KG1 (cell line): Measurements from ENCODE around the gene ABCC11.

Source experiments
- DNase-seq: peaks from one replicate; lab custom pipeline; 2025; lab: John Stamatoyannopoulos, UW

ABCC11 gene

DNA sequence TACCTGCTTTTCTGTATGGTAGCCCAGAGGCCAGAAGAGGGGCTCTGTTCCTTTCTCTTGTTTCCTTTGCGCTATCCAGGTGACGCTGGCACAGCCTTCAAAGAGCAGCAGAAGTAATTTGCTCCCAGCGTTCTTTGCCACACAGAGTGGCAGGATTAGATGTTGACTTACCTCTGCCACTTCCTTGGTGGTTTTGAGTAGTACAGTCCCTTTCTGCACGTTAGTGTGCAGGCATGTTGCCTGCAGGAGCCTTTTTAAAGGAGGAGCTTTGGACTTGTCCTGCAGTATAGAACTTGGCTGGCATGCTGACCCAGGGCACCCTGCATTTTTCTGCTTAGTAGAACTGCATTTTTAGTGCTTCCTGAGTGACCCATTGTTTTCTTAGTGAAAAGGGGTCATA lies at the start of gene ABCC11:
Gene ABCC11 (minus strand): TSS at position 229 of the 400 bp plus-strand sequence. CDS start 15,618 bp downstream, outside the sequence.
- no peak for DNase-seq

DNA sequence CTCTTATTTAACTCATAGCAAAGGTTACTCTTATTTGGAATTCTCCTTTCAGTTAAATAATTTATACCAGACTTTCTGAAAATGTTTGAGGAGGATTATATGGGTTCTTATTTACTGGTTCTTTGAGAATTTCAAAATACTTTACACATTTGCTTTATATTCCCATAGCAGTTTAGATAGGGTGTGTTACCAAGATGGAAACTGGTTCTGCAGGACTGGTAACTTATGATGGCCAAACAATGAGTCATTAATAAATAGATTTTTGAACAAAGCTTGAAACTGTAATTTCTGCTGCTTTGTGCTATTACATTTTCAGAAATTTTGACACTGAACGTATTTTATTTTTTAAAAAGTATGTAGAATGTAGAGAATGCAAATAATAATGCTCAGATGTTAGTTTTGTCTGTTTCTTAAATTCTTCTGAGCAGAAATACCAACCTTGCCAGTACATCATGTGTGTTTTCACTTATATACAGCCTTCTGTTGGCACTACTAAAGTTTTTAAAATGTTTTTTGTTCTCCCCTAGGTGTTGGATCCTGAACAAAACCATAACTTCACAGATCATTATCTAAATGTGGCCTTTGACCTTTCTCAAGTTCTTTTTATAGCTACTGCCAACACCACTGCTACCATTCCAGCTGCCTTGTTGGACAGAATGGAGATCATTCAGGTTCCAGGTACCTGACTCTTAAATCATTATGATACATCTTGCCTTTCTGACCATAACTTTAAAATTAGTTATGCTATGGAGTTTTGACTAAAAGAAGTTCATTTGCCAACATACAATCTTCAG lies 48.3 kb upstream of the ABCC11 start:
- no peak for DNase-seq

- DNase-seq: no peak
These were observed 47.4 kb upstream of the ABCC11 start for GRCh38 chr16:48294724-48295123.

DNA sequence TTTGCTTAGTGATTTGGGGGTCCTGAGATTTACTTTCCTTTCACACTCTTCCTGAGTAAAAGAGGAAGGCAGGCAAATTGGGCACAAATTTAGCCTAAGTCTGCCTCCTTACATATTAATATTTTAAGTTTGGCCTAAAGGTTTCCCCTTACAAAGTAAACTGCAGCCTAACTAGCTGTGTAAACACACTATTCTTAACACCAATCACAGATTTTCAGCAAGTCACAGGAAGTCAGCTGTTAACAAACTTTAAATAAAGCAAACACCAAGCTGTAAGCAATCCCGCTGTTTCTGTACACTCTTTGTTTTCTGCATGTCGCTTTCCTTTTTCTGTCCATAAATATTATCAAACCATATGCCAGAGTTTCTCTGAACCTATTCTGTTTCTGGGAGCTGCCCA lies 45.1 kb upstream of the ABCC11 start:
- DNase-seq: no peak

DNA sequence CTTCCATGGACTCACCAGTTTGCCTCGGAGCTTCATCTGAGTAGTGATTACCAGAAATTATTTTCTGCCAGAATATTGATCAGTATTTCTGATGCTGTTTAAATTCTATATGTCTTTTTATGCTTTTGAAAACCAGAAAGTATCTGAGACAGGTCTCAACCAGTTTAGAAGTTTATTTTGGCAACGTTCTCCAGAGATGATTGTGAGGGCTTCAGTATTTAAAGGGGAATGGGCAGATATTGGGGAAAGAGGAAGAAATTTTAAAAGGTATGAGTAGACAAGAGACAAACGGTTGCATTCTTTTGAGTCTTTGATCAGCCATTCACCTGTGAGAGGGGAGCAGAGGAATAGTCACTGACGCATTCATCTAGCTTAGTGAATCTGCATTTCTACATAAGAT lies 44.4 kb upstream of the ABCC11 start:
- no peak for DNase-seq

GRCh38 chr16:48291303-48291702 lies 44.0 kb upstream of the ABCC11 start:
- DNase-seq: no peak

DNA sequence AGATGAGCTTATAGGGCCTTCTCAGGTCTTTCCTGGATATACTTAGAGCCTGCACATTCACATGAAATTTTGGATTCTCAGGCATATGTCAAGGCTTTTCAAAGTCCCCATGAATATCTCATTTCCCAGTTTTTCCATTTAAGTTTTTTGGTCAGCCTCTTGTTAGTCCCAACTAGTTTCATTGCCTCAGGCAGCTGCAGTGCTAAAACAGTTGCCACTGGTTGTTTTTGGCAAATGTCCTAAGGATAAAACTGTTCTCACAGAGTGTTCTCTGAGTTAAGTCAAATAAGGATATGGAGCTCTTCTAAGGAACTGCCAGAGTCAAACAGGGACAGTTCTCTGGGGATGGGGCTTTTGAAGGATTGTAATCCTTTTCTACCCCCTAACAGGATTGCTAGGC lies 39.9 kb upstream of the ABCC11 start:
- DNase-seq: no peak

DNA sequence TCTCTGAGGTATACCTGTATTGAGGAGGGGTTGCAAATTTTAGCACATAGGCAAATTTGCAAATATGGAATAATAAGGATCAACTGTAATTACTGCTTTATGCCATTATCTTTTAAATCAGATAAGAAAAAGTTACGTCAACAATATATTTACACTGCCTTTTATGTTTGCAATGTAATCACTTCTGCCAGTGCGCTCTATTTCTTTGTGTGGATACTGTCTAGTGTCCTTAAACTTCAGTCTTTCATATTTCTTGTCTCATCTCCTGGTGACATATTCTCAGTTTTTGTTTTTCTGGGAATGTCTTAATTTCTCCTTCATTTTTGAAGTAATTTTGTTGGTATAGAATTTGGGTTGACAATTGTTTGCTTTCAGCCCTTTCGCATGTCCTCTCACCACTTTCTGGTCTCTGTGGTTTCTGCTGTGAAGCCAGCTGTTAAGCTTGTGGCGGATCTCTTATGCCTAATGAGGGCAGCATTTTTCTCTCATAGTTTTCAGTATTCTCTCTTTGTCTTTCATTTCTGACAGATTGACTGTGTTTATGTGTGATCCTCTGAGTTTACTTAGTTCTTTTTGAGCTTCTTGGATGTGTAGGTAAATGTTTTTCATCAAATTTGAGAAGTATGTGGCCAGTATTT lies 37.6 kb upstream of the ABCC11 start:
- DNase-seq: no peak

- DNase-seq: no peak
These were observed 35.4 kb upstream of the ABCC11 start for GRCh38 chr16:48282636-48283263.

DNA sequence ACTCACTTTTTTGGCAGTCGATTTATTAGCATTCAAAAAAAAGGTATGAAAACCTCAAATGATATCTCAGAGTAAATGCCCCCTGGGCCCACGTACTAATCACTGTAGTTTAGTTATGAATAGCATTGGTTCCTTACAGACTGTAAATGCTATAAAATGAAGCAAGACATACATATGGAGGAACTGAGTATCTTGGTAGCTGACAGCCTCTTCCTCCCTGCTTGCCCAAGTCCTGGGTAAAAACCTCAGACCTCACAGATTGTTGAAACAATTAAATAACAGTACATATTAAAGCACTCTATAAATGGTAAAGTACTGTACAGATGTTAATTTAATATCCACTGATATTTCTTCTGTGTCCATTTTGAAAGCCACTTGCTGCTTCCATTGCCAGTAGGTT lies 33.2 kb upstream of the ABCC11 start:
- DNase-seq: no peak

- no peak for DNase-seq
These were observed 31.9 kb upstream of the ABCC11 start for GRCh38 chr16:48279199-48279598.

DNA sequence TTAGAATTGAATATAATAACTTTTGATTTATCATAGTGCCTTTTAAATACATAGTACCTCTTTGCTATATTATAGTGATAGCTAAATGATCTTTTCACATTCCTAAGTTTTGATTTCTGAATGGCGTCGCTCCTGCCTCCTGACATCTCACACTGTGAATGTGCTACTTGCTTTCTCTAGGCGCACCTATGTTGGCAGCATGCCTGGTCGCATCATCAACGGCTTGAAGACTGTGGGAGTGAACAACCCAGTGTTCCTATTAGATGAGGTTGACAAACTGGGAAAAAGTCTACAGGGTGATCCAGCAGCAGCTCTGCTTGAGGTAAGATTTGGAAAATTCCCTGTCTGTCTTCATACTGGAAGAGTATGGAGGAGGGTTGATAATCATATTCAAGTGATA lies 29.8 kb upstream of the ABCC11 start:
- no peak for DNase-seq

DNA sequence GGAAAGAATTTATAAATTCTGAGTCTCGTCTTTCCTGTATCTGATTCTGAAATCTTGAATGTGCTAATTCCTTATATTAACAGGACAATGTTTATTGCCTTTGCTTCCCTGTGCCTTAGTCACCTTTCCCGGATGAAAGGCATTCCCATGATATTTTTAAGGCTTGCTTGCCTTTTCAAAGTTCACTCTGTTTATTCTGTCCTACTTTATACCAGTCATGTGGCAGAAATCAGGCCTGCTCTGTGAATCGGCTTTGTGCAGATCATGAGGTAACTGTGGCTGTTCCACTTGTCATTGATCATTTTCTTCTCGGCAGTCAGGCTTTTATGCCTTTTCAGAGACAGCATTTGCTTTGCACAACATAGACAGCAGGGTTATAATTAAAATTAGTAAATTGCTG lies 28.8 kb upstream of the ABCC11 start:
- DNase-seq: no peak

DNA sequence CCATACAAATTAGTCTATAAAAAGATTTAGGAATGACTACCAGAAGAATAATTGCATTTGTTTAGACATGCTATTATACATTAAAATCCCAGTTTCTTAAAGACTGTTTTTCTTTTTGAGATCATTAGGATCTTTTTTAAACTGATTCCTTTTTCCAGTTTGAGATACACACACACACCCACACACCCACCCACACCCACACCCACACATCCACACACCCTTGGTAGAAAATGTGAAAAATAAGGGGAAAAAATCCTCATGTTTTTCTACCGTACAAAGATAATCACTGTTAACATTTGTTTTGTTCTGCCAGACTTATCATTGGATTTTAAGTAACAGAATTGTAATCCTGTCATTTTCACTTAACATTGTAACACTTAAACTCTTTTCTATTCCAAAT lies 27.1 kb upstream of the ABCC11 start:
- no peak for DNase-seq

- no peak for DNase-seq
These were observed 25.6 kb upstream of the ABCC11 start for GRCh38 chr16:48272837-48273421.

DNA sequence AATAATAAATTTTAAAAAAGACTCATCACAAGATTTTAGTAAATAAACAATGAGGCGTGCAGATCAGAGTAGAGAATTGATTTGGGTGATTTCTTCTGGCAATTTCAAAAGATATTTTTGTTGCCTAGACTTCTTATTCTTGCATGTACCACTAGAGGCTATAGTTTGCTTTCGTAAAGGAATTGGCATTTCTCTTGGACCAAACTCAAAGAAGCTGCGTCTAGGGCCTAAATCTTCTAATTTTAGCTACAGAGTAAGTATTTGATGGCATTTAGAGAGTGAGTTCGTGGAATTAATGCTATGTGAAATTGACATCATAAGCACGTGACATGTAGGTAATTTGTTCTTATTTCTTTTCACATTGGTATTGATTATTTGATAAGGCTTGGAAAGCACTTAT lies 24.4 kb upstream of the ABCC11 start:
- no peak for DNase-seq

- no peak for DNase-seq
These were observed 21.7 kb upstream of the ABCC11 start for GRCh38 chr16:48269011-48269410.

- DNase-seq: no peak
These were observed 15.3 kb upstream of the ABCC11 start for GRCh38 chr16:48262631-48263030.

GRCh38 chr16:48261569-48261968 lies 14.2 kb upstream of the ABCC11 start:
- DNase-seq: no peak

DNA sequence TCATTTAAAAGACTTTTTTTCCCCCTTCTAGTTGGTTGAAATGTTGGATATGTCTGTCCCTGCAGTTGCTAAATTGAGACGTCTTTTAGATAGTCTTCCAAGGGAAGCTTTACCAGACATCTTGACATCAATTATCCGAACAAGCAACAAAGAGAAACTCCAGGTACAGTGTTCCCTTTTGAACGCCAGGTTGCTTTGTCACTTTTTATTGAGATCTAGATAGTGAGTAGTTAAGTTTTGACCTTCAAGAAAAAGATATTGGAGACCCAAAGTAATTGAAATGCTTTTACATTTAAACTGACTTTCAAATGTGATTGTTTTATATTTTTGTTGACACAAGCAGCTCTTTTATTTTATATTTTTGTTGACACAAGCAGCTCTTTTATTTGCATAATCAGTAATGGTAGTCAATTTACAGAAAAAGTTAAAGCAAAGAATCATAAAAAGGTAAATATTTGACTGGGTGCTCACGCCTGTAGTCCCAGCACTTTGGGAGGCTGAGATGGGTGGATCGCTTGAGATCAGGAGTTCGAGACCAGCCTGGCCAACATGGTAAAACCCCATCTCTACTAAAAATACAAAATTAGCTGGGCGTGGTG lies 9.3 kb upstream of the ABCC11 start:
- no peak for DNase-seq

- no peak for DNase-seq
These were observed 4.7 kb upstream of the ABCC11 start for GRCh38 chr16:48252013-48252412.

GRCh38 chr16:48250520-48251278 lies 3.4 kb upstream of the ABCC11 start:
- no peak for DNase-seq
